HEK293T (cell line): Measurements from ENCODE around the gene GPR137C.

ENCODE experiments used
- ARNT ChIP-seq: fragments of 450-650 bp; IDR thresholded peaks from 2 replicates; pipeline ENCODE4 v1.6.1; 2017; ENCODE audit warnings: mild to moderate bottlenecking
- BHLHE40 ChIP-seq: fragments of 450-650 bp; IDR thresholded peaks from 2 replicates; pipeline ENCODE4 v1.6.1; 2016; ENCODE audit warnings: mild to moderate bottlenecking, moderate library complexity, borderline replicate concordance
- ELF4 ChIP-seq: fragments of 450-650 bp; IDR thresholded peaks from 2 replicates; pipeline ENCODE4 v1.6.1; 2017; ENCODE audit warnings: antibody characterized with exemption
- FOXK2 ChIP-seq: fragments of 450-650 bp; IDR thresholded peaks from 2 replicates; pipeline ENCODE4 v1.6.1; 2016; ENCODE audit warnings: mild to moderate bottlenecking
- FOXM1 ChIP-seq: fragments of 450-650 bp; IDR thresholded peaks from 2 replicates; pipeline ENCODE4 v1.6.1; 2017; ENCODE audit warnings: mild to moderate bottlenecking, borderline replicate concordance
- HDGF ChIP-seq: fragments of 450-650 bp; IDR thresholded peaks from 2 replicates; pipeline ENCODE4 v1.6.1; 2017; ENCODE audit warnings: antibody characterized with exemption, borderline replicate concordance
- NFRKB ChIP-seq: fragments of 450-650 bp; IDR thresholded peaks from 2 replicates; pipeline ENCODE4 v1.6.1; 2016; ENCODE audit warnings: mild to moderate bottlenecking, moderate library complexity
- SUZ12 ChIP-seq: fragments of 450-650 bp; IDR thresholded peaks from 2 replicates; pipeline ENCODE4 v1.6.1; 2016; ENCODE audit warnings: mild to moderate bottlenecking
- ZNF384 ChIP-seq: fragments of 450-650 bp; IDR thresholded peaks from 2 replicates; pipeline ENCODE4 v1.6.1; 2016
- TF ChIP-seq, protein P1 (sequence below): fragments of 450-650 bp; IDR thresholded peaks from 2 replicates; pipeline ENCODE4 v1.6.1; 2016

DNA sequence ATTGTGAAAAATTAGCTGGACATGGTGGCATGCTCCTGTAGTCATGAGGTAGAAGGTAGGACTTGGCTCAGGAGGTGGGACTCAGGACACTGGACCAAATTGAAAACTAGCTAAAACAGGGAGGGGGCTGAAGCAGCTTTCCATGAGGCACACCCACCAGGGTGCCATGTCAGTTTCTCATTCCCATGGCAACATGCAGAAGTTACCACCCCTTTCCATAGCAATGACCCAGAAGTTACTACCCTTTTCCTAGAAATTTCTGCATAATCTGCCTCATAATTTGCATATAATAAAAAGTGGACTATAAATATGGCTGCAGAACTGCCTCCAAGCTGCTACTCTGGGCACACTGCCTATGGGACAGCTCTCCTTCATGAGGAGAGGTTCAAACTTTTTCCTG lies 104.3 kb downstream of the GPR137C start:
- TF ChIP-seq NFRKB = no peak
- no peak for TF ChIP-seq BHLHE40
- TF ChIP-seq HDGF = no peak
- TF ChIP-seq, protein P1, sequence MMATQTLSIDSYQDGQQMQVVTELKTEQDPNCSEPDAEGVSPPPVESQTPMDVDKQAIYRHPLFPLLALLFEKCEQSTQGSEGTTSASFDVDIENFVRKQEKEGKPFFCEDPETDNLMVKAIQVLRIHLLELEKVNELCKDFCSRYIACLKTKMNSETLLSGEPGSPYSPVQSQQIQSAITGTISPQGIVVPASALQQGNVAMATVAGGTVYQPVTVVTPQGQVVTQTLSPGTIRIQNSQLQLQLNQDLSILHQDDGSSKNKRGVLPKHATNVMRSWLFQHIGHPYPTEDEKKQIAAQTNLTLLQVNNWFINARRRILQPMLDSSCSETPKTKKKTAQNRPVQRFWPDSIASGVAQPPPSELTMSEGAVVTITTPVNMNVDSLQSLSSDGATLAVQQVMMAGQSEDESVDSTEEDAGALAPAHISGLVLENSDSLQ = no peak
- no peak for TF ChIP-seq ELF4
- no peak for TF ChIP-seq SUZ12
- TF ChIP-seq FOXM1 = no peak
- TF ChIP-seq FOXK2 = no peak
- TF ChIP-seq ARNT = no peak
- TF ChIP-seq ZNF384 = no peak
